Measurements from ENCODE around the gene PSMA4. TPM values are rescaled to one million over a fixed set of nuclear protein-coding genes. Genes with fewer than 3 reads are reported as not detected.

The PSMA4 gene
- total and polyA plus RNA-seq, 2 experiments from 2014 or later, result 322 to 552 TPM

GRCh38 chr15:78501857-78502256 lies 38.4 kb upstream of the PSMA4 start:
- Mint-ChIP-seq H3K27me3 (ENCODE audit: insufficient read depth, low read depth, poor library complexity) (peaks cover 4% of the 10 kb centered on the region), H3K9me3 (peaks cover 21% of the 10 kb centered on the region), H3K4me3 (no peak overlapping the region), H3K27ac (no peak overlapping the region), H3K36me3 (ENCODE audit: low read depth) (peaks cover 52% of the 10 kb centered on the region), H3K4me1 (peaks cover 2% of the 10 kb centered on the region; the same call in 1 of the 3 replicates)
- Histone ChIP-seq H3K27me3 (ENCODE audit: insufficient read depth) (0 out of 2 replicates have a peak, but pooled peaks cover 2% of the 10 kb centered on the region), H2AFZ (no peak overlapping the region), H3K9me2 (ENCODE audit: insufficient read depth) (0 out of 2 replicates have a peak, but pooled peaks cover 4% of the 10 kb centered on the region), H3F3A (replicated peaks; ENCODE audit: low read depth) (peaks cover 6% of the 10 kb centered on the region; the same call in 1 of the 2 replicates), H3K36me3 (ENCODE audit: insufficient read depth) (peaks cover 15% of the 10 kb centered on the region; the same call in 1 of the 2 replicates), H4K20me1 (replicated peaks; ENCODE audit: insufficient read depth) (no peaks in the 10 kb centered on the region), H3K79me2 (replicated peaks; ENCODE audit: insufficient read depth) (no peaks in the 10 kb centered on the region), H3K27ac (ENCODE audit: low read depth) (no peak overlapping the region), H3K4me1 (ENCODE audit: insufficient read depth) (no peaks in the 10 kb centered on the region), H3K4me2 (no peak overlapping the region), H3K4me3 (no peak overlapping the region)
- no peak for TF ChIP-seq JUNB (IDR thresholded peaks at IDR 0.05; ENCODE audit: unreplicated experiment)
- TF ChIP-seq NANOG (IDR thresholded peaks at IDR 0.05; ENCODE audit: borderline replicate concordance), result no peak
- TF ChIP-seq EZH2phosphoT487 (IDR thresholded peaks at IDR 0.05; ENCODE audit: unreplicated experiment), result no peak
- no peak for TF ChIP-seq CREB1 (CRISPR knock-in tag; IDR thresholded peaks at IDR 0.05; ENCODE audit: low read depth)
- TF ChIP-seq REST (IDR thresholded peaks at IDR 0.05; ENCODE audit: unreplicated experiment), result no peak
- no peak for TF ChIP-seq EZH2 (IDR thresholded peaks at IDR 0.05; ENCODE audit: low read depth, unreplicated experiment)
- TF ChIP-seq ZNF462 (CRISPR knock-in tag; IDR thresholded peaks at IDR 0.05), result no peak
- no peak for TF ChIP-seq CTCF (conservative IDR thresholded peaks at IDR 0.05; ENCODE audit: low read depth in 2 of 2)
- no peak for TF ChIP-seq POLR2AphosphoS5 (IDR thresholded peaks at IDR 0.05; ENCODE audit: low read depth)
- no peak for TF ChIP-seq ETS1 (IDR thresholded peaks at IDR 0.05)
- TF ChIP-seq ZNF331 (CRISPR knock-in tag; IDR thresholded peaks at IDR 0.05; ENCODE audit: low read depth), result no peak
- TF ChIP-seq STAT1 (IDR thresholded peaks at IDR 0.05; ENCODE audit: unreplicated experiment), result no peak
- no peak for TF ChIP-seq ZNF114 (CRISPR knock-in tag; IDR thresholded peaks at IDR 0.05)
- no peak for ATAC-seq
- DNase-seq (ENCODE audit: low spot score), result no peak
